GM11168 (cell line): ENCODE measurements around the gene EME2.
"Not testable (repeated sequence)": the region's sequence is repeated elsewhere in the genome, so short reads cannot be mapped to it uniquely, and the experiment has no call there.

ENCODE experiments used
- in situ Hi-C: fragments of 300-500 bp; cut with MboI; formaldehyde crosslinking; loops from one replicate; pipeline ENCODE4 v1.12.0; 2022; ENCODE audit warnings: low sequenced_read_pairs; ENCODE audit not compliant: unreplicated experiment

The EME2 gene

DNA sequence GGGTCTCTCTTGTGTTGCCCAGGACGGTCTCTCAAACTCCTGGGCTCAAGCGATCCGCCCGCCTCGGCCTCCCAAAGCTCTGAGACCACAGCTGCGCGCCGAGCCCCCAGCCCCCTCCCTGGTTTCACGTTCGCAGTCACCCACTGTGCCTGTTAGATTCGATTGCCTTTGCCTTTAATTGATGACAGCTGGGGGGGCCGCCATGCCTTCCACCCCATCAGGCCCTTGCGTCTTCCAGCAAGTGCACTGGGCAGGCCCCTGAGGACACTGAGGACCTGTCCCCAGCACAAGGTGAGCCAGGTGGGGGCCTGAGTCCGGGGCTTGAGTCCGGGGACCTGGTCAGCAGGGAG, 17.6 kb downstream of the EME2 start:
- in situ Hi-C loops: no loop called here

DNA sequence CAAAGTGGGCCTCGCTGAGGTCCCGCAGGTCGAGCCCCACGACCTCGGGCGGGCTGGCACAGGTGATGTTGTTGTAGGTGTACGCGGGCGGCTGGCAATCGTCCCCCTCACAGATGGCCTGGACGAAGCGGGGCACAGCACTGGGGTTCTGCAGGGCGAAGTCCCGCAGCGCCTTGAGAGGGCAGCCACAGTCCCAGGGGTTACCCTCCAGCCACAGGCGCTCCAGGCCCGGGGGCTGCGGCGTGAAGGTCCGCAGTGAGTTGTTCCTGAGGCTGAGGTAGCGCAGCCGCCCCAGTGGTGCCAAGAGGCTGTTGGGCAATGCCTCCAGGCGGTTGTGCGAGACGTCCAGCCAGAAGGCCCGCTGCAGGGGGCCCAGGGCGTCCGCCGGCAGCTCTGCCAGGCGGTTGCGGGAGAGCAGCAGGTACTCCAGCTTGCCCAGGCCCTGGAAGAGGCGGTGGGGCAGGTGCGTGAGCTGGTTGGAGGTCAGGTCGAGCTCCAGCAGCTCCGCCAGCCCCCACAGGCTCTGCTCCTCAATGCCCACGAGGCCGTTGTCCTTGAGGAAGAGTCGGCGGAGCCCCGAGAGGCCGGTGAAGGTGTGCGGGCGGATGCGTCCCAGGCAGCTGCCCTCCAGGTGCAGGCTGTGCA, 18.1 kb downstream of the EME2 start:
- in situ Hi-C loops: no loop called here

DNA sequence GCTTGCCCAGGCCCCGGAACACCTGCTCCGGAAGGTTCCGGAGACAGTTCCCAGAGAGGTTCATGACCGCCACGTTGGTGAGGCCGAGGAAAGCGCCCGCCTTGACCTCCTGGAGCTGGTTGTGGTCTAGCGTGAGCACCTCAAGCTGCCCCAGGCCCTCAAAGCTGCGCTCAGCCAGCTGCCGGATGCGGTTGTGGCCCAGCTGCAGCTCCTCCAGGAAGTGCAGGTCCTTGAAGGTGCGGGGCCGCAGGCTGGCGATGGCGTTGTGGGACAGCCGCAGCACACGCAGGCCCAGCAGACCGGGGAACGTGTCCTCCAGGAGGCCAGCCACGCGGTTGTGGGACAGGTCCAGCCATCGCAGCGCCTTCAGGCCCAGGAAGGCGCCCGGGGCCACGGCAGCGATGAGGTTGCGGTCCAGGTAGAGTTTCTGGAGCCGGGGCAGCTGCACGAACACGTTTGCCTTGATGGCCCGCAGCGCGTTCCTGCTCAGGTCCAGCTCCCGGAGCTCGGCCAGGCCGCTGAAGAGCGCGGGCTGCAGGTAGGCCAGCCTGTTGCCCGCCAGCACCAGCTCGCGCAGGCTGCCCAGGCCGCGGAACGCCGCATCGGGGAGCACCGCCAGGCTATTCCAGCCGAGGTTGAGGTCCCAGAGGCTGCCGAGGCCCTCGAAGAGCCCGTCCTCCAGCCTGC, 18.8 kb downstream of the EME2 start:
- in situ Hi-C loops: no loop called here

DNA sequence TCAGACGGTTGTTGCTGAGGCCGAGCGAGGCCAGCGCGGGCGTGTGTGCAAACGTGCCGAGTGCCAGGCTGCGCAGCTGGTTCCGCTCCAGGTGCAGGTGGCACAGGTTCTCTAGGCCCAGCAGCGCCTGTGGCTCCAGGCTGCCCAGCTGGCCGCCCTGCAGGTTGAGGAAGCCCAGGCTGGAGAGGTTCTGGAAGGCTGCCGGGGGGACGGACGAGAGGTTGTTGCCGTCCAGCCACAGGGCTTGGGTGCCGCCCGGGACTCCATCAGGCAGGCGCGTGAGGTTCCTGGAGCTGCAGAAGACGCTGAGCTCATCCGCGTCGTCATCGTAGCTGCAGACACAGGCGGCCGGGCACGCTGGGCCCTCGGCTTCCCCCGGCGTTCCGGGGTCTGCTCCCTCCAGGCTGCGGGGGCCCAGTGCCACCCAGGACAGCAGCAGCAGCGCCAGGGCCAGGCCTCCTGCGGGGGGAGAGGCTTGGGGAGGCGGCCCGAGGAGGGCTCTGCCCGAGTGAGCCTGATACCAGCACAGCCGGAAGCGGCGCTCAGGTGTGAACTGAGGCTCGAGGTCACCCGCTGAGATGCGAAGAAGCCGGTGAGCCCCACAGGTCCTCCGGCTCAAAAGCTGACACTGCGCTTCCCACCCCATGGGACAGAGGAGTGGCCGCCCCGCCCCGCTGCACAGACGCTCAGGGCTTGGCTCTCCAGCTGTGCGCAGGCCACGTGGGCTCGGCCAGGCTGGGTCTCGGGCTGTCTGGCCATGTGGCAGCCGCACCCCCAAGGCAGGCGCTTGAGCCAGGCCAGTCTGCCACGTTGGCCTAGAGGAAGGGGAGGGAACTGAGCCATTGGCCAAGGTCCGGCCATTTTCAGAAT, 19.6 kb downstream of the EME2 start:
- in situ Hi-C loops: no loop called here

DNA sequence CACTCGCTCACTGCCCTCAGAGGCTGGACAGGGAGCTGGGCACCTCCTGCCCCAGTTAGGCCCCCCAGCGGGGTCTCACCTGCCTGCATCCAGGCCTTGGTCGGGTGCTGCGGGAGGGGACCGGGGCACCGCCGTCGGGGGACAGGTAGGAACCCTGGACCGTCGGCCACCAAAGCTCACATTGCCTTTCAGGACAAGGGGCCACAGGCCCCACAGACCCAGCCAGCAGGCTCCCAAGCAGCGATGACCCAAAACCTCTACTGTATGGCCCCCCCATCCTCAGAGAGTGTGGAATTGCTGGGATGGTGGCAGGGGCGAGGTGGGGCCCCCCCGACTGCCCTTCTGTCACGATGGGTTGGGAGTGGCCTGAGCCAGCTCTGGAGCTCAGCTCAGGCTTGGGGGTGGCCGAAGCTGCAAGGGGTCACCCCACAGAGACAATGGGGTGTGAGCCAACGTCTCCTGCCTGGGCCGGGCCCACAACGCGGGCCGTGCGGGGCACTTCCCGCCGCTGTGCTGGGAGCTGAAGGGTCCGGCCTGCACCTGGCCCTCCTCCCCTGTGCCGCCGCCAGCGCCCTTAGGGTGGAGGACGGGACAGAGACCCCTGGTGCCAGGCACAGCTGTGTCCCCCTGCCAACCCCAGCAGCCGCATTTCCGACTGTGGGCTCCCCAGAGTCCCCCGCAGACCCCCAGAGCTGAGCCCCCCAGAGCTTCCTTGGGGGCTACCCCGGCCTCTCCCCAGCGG, 20.4 kb downstream of the EME2 start:
- in situ Hi-C loops: no loop called here

DNA sequence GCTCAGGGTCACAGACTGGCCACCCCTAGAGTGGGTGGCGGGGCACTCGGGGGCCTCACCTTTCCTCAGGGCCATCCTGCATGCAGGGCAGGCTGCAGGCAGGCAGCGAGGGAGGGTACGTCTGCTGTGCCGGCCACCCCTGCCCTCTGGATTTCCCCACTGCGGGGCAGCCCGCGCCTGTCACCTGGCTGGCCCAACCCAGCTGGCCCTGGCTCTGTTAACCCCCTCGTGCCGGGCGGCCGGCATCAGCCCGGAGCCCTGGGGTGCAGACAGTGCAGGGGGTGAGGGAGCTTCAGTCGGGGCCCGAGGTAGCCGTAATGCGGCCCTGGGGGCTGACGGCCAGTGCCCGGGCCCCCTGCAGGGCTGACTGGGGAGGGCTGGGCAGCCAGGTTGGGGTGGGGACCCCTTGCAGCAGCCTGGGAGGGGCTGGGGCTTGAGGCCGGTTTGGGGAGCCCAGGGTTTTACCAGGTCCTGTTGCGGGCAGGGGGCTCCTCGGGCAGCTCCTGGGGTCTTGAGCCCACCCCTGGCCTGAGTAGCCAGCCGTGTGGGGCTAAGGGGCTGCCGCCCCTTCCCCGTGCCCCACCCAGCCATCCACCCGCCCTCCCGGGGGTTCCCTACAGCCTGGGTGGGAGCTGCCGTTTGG, 21.1 kb downstream of the EME2 start, which contains the start of gene IGFALS:
IGFALS (minus strand) TSS at position 128 of the 643 bp plus-strand sequence; CDS start at position 75, 53 bp downstream.
- in situ Hi-C loops: no loop called here

DNA sequence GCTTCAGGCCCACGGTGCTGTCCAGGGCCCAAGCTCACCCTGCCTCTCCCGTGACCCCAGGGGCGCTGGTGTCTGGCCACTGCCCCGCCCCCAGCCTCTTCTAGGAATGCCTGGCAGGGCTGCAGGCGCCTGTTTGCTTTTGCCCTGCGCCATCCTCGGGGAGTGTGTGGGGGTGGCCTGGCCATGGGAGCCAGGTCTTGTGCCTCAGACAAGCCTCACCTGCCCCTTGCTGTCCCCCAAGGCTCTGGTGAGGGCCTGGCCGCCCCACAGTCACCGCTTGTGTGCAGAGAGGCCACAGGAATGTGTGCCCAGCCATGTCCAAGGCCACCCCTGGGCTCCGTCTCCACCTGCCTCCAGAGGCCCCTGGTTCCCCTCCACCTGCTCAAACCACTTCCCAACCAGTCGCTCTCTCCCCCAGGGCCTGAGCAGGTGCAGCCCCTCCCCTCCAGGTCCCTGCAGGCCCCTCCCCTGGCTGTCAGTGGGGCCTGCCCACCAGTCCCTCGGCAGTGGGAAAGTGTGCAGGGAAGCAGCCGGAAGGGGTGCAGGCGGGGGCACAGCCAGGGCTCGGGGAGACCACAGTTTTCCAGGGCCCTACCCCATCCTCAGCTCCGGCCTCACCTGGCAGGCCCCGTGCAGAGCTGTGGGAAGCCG, 21.7 kb downstream of the EME2 start:
- in situ Hi-C loops: no loop called here

DNA sequence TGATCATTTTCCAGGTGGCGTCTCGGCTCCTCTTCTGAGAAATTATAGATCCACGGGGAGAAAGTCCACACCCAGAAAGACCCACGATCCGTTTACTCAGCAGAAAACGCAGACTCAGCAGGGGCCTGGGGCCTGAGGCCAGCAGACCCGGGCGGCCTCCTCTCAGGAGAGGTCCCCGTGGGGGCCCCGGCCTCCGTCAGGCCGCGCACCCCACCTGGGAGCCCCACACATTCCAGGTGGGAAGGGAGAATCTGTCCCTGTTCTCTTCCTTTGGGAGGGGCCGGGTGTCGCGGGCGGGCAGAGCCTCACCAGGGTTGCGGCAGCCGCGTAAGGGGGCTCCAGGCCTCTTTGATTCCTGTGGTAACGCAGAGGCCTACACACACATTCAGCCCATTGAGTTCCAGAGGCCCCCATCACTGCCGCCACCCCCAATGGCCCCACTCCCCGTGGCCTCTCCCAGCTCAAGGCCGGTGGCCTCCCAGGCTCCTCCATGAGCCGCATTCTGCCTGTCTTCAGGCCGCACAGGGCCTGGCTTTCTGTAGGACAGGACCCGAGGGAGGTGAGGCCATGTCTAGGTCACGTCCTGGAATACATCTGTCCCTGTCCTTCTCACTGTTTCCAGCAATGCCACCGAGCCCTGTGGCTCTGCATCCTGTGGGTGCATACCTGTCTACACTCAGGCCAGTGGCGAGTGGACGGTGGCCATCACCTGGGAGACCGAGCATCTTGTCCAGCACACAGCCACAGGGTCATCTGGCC, 22.5 kb downstream of the EME2 start:
- in situ Hi-C loops: no loop called here

DNA sequence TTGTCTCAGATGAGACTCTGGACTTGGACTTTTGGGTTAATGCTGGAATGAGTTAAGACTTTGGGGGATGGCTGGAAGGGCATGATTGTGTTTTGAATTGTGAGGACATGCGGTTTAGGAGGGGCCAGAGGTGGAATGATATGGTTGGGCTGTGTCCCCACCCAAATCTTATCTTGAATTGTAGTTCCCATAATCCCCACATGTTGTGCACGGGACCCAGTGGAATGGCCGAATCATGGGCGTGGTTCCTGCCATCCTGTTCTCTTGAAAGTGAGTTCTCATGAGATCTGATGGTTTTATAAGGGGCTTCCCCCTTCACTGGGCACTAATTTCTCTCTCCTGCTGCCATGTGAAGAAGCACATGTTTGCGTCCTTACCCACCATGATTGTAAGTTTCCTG, 26.7 kb downstream of the EME2 start:
- in situ Hi-C loops: not testable (repeated sequence)

DNA sequence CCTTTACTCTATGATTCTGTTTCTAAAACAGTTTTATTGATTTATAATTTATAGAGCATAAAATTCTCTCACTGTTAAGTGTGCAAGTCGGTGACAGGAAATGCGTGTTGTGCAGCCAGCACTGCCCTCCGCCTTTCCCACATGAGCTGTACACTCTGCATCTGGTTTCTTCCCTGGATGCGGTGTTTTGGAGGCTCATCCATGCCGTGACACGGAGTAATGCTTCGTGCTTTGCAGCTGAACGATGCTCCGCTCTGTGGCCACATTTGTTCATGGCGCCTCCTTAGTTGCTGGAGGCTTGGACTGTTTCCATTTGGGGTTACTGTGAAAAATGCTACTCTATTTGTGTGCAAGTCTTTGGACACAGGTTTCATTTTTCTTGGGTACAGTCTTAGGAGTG, 28.1 kb downstream of the EME2 start:
- in situ Hi-C loops: no loop called here

DNA sequence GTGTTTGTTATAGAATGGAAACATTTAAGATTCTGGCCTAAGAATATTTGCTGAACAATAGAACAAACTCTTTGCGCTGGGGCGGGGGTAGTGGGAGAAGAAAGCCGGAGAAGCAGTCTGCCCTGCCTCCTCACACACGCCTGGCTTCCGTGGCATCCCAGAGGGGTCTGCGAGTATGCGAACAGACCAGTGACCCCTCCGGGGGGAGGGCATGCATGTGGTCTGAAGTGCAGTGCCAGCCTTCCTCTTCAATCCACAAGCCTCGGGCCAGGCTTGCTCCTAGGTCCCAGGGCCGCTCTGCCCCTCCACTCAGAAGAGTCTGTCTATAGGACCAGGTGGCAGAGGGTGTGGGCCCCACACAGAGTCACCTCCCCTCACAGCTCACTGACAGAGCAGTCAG, 35.0 kb downstream of the EME2 start:
- in situ Hi-C loops: no loop called here

DNA sequence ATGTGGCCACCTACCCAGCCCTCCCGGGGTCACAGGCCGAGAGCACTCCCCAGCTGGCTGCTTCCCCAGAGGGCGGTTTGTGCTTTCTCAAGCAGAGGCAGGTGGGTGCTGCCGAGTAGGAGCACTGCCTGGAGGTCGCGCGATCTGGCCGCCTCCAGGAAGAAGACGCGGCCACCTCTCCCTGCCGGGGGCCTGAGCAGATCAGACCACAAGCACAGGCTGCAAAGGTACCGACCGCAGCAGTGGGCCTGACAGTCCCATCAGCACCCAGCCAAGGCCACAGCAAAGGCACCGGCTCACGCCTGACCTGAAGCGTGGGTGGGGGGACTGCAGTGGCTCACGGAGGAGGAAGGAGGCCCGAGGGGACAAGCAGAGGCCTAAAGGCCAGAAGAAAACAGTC, 36.1 kb downstream of the EME2 start:
- in situ Hi-C loops: no loop called here

DNA sequence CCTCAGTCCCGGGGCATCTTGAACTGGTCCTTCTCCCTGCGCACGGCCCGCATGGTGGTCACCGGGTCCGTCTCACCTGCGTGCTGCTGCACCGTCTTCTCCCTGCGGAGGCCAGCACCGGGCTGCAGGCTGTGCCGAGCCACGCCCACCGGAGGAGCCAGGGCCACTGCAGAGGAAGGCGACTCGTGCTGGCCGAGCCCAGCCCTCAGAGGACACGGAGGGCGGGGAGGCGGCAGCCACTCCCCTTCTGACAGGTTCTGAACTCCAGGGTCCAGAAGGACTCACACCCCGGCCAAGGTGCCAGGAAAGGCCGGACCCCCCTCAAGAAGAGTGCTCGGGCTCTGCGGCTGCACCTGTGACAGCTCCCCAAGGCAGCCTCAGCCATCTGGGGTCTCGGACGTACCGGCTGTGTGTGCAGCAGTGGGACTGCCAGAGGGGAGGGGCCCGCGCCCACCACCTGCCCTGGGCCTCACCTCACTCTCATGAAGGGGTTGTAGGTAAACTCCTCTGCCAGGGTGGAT, 36.7 kb downstream of the EME2 start:
- in situ Hi-C loops: no loop called here

DNA sequence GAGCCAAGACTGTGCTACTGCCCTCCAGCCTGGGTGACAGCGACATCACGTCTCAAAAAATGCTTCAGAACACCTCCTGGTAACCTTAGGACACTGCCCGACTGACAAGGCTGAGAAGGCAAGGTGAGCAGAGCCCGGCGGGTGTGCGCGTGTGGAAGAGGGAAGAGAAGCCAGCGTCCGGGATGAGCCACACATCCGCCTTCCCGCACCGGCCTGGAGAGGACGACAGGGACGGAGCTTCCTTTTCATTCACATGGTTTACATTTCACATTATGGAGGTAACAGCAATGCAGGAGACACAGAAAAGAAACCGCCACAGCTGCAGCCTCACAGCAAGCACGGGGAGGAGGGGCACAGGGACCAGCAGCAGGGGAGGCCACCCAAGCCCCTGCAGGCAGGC, 37.5 kb downstream of the EME2 start:
- in situ Hi-C loops: no loop called here

DNA sequence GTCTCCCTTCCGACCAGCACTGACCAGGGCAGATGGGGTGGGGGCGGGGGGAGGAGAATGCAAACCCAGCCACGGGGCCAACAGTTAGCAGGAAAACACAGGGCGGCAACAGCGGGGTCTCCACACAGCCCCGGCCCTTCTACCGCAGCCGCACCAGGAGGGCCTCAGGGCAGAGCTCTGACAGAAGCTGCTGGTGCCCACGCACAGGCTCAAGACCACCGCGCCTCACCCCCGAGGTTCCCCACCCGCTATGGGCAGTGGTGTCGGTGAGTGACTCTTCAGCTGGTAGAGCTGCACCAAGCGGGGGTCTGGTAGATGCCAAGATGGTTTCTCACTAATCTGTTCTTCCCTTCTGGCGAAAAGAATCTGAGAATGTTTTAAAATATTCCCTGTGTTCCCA, 37.9 kb downstream of the EME2 start:
- in situ Hi-C loops: no loop called here

DNA sequence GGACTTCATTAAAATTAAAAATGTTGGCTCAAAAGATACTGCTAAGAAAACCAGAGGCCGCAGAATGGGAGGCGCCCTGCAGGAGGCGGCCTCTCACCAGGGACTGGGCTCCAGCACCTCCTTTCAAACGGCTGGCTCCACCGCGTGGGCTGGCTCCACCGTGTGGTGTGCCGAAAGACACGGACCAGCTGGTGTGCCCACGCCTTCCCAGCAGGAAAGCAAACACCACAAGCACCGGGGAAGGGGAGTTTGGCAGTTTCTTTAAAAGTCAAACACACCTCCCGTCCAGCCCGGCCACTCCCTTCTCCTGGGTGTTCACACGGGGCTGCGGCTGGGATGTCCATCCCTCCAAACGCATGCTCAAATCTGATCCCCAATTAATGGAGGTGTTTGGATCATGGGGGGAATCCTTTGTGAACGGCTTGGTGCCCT, 40.1 kb downstream of the EME2 start:
- in situ Hi-C loops: no loop called here

DNA sequence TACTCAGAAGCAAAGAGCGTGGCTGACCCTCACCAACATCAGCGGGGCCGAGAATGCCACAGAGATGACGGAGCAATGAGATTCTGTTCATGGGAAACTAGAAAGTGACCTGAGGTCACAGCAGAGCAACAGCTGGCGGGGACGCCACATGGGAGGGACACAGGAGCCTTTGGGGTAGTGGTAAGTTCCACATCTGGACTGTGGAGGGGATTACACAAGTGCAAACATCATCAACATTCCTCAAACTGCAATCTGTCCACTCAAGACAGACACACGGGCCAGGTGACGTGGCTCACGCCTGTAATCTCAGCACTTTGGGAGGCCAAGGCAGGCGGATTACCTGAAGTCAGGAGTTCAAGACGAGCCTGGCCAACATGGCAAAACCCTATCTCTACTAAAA, 42.9 kb downstream of the EME2 start:
- in situ Hi-C loops: no loop called here

DNA sequence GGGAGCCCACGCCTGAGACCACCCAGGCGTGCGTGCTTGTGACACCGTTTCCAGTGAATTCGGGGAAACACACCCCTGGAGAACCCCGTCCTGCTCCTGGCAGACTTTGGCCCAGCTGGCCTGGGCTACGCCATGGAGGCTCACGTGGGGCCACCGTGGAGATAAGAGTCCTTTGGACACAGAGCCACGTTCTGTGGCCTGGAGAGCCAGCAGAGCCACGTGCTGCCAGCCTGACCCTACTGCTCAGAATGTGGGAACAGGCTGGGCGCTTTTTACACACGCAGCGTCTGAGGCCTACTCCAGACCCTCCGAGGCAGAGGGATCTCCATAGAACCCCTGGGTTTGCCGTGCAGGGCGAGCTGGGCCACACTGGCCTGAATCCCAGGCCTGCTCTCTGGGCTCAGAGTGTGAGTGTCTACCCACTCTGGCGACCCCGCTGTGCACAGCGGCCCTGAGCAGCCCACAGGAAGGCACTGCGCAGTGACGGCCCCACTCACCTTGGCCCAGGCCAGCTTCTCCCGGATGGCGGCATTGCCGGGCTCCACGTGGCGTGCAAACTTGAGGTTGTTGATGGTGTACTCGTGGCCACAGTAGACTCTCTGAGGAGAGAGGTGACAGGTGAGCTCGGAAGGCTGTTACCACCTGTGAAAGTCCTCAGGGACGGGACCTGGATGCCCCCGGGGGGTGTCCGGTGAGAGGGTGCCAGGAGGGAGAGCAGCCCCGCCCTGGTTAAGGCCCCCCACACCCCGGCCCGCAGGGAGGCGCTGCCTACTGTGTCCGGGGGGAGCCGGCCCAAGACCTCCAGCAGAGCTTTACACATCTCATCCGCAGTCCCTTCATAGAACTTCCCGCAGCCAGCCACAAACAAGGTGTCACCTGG, 44.0 kb downstream of the EME2 start:
- in situ Hi-C loops: no loop called here
